ENCODE measurements around the gene GZF1.

GZF1 gene

GRCh38 chr20:23331450-23332350 lies 30.3 kb upstream of the GZF1 start:
- WGBS (ENCODE audit: extremely low coverage, insufficient coverage, low lambda C conversion rate) = no CpG with 5 or more reads among the region's 8 CpGs
- no peak for DNase-seq

DNA sequence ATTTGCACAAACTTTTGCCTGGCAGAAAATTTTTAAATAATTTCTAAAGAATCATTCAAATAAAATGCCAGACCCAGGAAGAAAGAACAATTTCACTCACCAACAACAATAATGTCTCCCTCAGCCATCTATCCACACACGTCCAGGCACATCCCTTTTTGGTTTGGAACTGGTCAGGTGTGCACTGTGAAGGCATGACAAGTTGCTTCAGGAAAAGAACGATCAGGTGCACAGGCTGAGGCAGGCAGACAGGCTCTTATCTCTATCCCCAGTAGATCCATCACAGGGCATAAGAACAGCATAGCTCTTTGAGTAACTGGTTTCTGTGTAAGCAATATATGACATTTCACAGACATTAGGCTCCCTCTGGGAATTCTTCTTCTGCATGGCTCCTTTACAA lies 29.5 kb upstream of the GZF1 start:
- WGBS (ENCODE audit: extremely low coverage, insufficient coverage, low lambda C conversion rate) = no CpG with 5 or more reads among the region's 2 CpGs
- Histone ChIP-seq H2BK15ac (replicated peaks; ENCODE audit: low read depth) (no peak overlapping the region), H3K4me1 (ENCODE audit: control insufficient read depth, low read depth, low read length) (no peaks in the 10 kb centered on the region), H2BK120ac (ENCODE audit: low read depth, low read length) (no peak overlapping the region), H3K23ac (ENCODE audit: low read length) (no peak overlapping the region), H3K4ac (ENCODE audit: low read depth, low read length) (no peak overlapping the region), H3K56ac (ENCODE audit: low read length) (no peak overlapping the region), H4K5ac (ENCODE audit: low read length) (no peak overlapping the region), H3K4me3 (ENCODE audit: low read length) (no peak overlapping the region), H4K8ac (ENCODE audit: low read depth, low read length) (no peak overlapping the region), H2BK5ac (ENCODE audit: low read length) (no peak overlapping the region), H3K27me3 (ENCODE audit: insufficient read depth, low read length, poor library complexity) (no peaks in the 10 kb centered on the region), H3K27ac (ENCODE audit: low read depth, low read length) (no peak overlapping the region), H2AK5ac (ENCODE audit: low read length) (no peak overlapping the region), H3K9ac (ENCODE audit: low read length) (no peak overlapping the region), H3K79me2 (ENCODE audit: control insufficient read depth, insufficient read depth, low read length) (no peaks in the 10 kb centered on the region), H3K79me1 (ENCODE audit: low read length) (no peaks in the 10 kb centered on the region), H3K4me2 (ENCODE audit: low read length) (no peak overlapping the region), H3K36me3 (ENCODE audit: control insufficient read depth, insufficient read depth, low read length) (no peaks in the 10 kb centered on the region), H3K18ac (ENCODE audit: low read length) (no peak overlapping the region)
- DNase-seq = no peak

More at GRCh38 chr20:23331450-23332350, 30.3 kb upstream of the GZF1 start:
- no peak overlapping the region for H3K9ac ChIP-seq (ENCODE audit: low read length)
- H4K8ac ChIP-seq (ENCODE audit: low read depth, low read length) = no peak overlapping the region
- H3K4me2 ChIP-seq (ENCODE audit: low read length) = no peak overlapping the region
- no peak overlapping the region for H3K4me3 ChIP-seq (ENCODE audit: low read length)
- no peaks in the 10 kb centered on the region for H3K79me2 ChIP-seq (ENCODE audit: control insufficient read depth, insufficient read depth, low read length)
- no peak overlapping the region for H3K56ac ChIP-seq (ENCODE audit: low read length)
- H2BK5ac ChIP-seq (ENCODE audit: low read length) = no peak overlapping the region
- H3K27ac ChIP-seq (ENCODE audit: low read depth, low read length) = no peak overlapping the region
- H2BK15ac ChIP-seq (replicated peaks; ENCODE audit: low read depth) = no peak overlapping the region
- H2AK5ac ChIP-seq (ENCODE audit: low read length) = no peak overlapping the region
- no peak overlapping the region for H3K18ac ChIP-seq (ENCODE audit: low read length)
- H3K4ac ChIP-seq (ENCODE audit: low read depth, low read length) = no peak overlapping the region
- H4K5ac ChIP-seq (ENCODE audit: low read length) = no peak overlapping the region
- no peaks in the 10 kb centered on the region for H3K27me3 ChIP-seq (ENCODE audit: insufficient read depth, low read length, poor library complexity)
- no peak overlapping the region for H2BK120ac ChIP-seq (ENCODE audit: low read depth, low read length)
- H3K36me3 ChIP-seq (ENCODE audit: control insufficient read depth, insufficient read depth, low read length) = no peaks in the 10 kb centered on the region
- no peaks in the 10 kb centered on the region for H3K4me1 ChIP-seq (ENCODE audit: control insufficient read depth, low read depth, low read length)
- H3K23ac ChIP-seq (ENCODE audit: low read length) = no peak overlapping the region
- no peaks in the 10 kb centered on the region for H3K79me1 ChIP-seq (ENCODE audit: low read length)

GRCh38 chr20:23334111-23334510 lies 27.9 kb upstream of the GZF1 start:
- Histone ChIP-seq H2BK120ac (ENCODE audit: low read depth, low read length) (no peak overlapping the region), H3K36me3 (ENCODE audit: control insufficient read depth, insufficient read depth, low read length) (no peaks in the 10 kb centered on the region), H3K18ac (ENCODE audit: low read length) (no peak overlapping the region), H3K23ac (ENCODE audit: low read length) (no peak overlapping the region), H2AK5ac (ENCODE audit: low read length) (no peak overlapping the region), H3K4me1 (ENCODE audit: control insufficient read depth, low read depth, low read length) (no peaks in the 10 kb centered on the region), H2BK15ac (replicated peaks; ENCODE audit: low read depth) (no peak overlapping the region), H2BK5ac (ENCODE audit: low read length) (no peak overlapping the region), H4K8ac (ENCODE audit: low read depth, low read length) (no peak overlapping the region), H3K4me3 (ENCODE audit: low read length) (no peak overlapping the region), H3K9ac (ENCODE audit: low read length) (no peak overlapping the region), H3K4me2 (ENCODE audit: low read length) (no peak overlapping the region), H4K5ac (ENCODE audit: low read length) (no peak overlapping the region), H3K79me1 (ENCODE audit: low read length) (no peaks in the 10 kb centered on the region), H3K56ac (ENCODE audit: low read length) (no peak overlapping the region), H3K4ac (ENCODE audit: low read depth, low read length) (no peak overlapping the region), H3K27me3 (ENCODE audit: insufficient read depth, low read length, poor library complexity) (no peaks in the 10 kb centered on the region), H3K27ac (ENCODE audit: low read depth, low read length) (no peak overlapping the region), H3K79me2 (ENCODE audit: control insufficient read depth, insufficient read depth, low read length) (no peaks in the 10 kb centered on the region)
- no peak for DNase-seq
- WGBS (ENCODE audit: extremely low coverage, insufficient coverage, low lambda C conversion rate) = no CpG with 5 or more reads among the region's 3 CpGs

- no peak overlapping the region for H2BK5ac ChIP-seq (ENCODE audit: low read length)
- no CpG with 5 or more reads among the region's 5 CpGs for WGBS (ENCODE audit: extremely low coverage, insufficient coverage, low lambda C conversion rate)
- H4K8ac ChIP-seq (ENCODE audit: low read depth, low read length) = no peak overlapping the region
- no peaks in the 10 kb centered on the region for H3K4me1 ChIP-seq (ENCODE audit: control insufficient read depth, low read depth, low read length)
- no peaks in the 10 kb centered on the region for H3K79me1 ChIP-seq (ENCODE audit: low read length)
- no peak overlapping the region for H3K4me3 ChIP-seq (ENCODE audit: low read length)
- no peak overlapping the region for H3K56ac ChIP-seq (ENCODE audit: low read length)
- no peak overlapping the region for H3K18ac ChIP-seq (ENCODE audit: low read length)
- H3K79me2 ChIP-seq (ENCODE audit: control insufficient read depth, insufficient read depth, low read length) = no peaks in the 10 kb centered on the region
- no peak overlapping the region for H2AK5ac ChIP-seq (ENCODE audit: low read length)
- H3K27me3 ChIP-seq (ENCODE audit: insufficient read depth, low read length, poor library complexity) = no peaks in the 10 kb centered on the region
- H3K36me3 ChIP-seq (ENCODE audit: control insufficient read depth, insufficient read depth, low read length) = no peaks in the 10 kb centered on the region
- H3K27ac ChIP-seq (ENCODE audit: low read depth, low read length) = no peak overlapping the region
- no peak overlapping the region for H4K5ac ChIP-seq (ENCODE audit: low read length)
- no peak overlapping the region for H3K4ac ChIP-seq (ENCODE audit: low read depth, low read length)
- H2BK15ac ChIP-seq (replicated peaks; ENCODE audit: low read depth) = no peak overlapping the region
- H2BK120ac ChIP-seq (ENCODE audit: low read depth, low read length) = no peak overlapping the region
- H3K9ac ChIP-seq (ENCODE audit: low read length) = no peak overlapping the region
- H3K4me2 ChIP-seq (ENCODE audit: low read length) = no peak overlapping the region
- H3K23ac ChIP-seq (ENCODE audit: low read length) = no peak overlapping the region
- DNase-seq = no peak
Measured at GRCh38 chr20:23335521-23335920, 26.5 kb upstream of the GZF1 start.

- Histone ChIP-seq H3K79me2 (ENCODE audit: control insufficient read depth, insufficient read depth, low read length) (no peaks in the 10 kb centered on the region), H2BK5ac (ENCODE audit: low read length) (no peak overlapping the region), H4K8ac (ENCODE audit: low read depth, low read length) (no peak overlapping the region), H3K4me2 (ENCODE audit: low read length) (no peak overlapping the region), H3K36me3 (ENCODE audit: control insufficient read depth, insufficient read depth, low read length) (no peaks in the 10 kb centered on the region), H3K79me1 (ENCODE audit: low read length) (no peaks in the 10 kb centered on the region), H3K27me3 (ENCODE audit: insufficient read depth, low read length, poor library complexity) (no peaks in the 10 kb centered on the region), H3K4me1 (ENCODE audit: control insufficient read depth, low read depth, low read length) (no peaks in the 10 kb centered on the region), H2BK120ac (ENCODE audit: low read depth, low read length) (no peak overlapping the region), H2AK5ac (ENCODE audit: low read length) (no peak overlapping the region), H3K4ac (ENCODE audit: low read depth, low read length) (no peak overlapping the region), H3K27ac (ENCODE audit: low read depth, low read length) (no peak overlapping the region), H3K9ac (ENCODE audit: low read length) (no peak overlapping the region), H3K18ac (ENCODE audit: low read length) (no peak overlapping the region), H3K4me3 (ENCODE audit: low read length) (no peak overlapping the region), H3K56ac (ENCODE audit: low read length) (no peak overlapping the region), H3K23ac (ENCODE audit: low read length) (no peak overlapping the region), H2BK15ac (replicated peaks; ENCODE audit: low read depth) (no peak overlapping the region), H4K5ac (ENCODE audit: low read length) (no peak overlapping the region)
- no CpG with 5 or more reads among the region's 5 CpGs for WGBS (ENCODE audit: extremely low coverage, insufficient coverage, low lambda C conversion rate)
- DNase-seq = no peak
Measured at GRCh38 chr20:23336476-23336875, 25.5 kb upstream of the GZF1 start.

- Histone ChIP-seq H3K4me2 (ENCODE audit: low read length) (no peak overlapping the region), H3K9ac (ENCODE audit: low read length) (no peak overlapping the region), H3K4me1 (ENCODE audit: control insufficient read depth, low read depth, low read length) (no peaks in the 10 kb centered on the region), H3K36me3 (ENCODE audit: control insufficient read depth, insufficient read depth, low read length) (no peaks in the 10 kb centered on the region), H3K4me3 (ENCODE audit: low read length) (no peak overlapping the region), H3K79me1 (ENCODE audit: low read length) (no peaks in the 10 kb centered on the region), H2BK15ac (replicated peaks; ENCODE audit: low read depth) (no peak overlapping the region), H3K79me2 (ENCODE audit: control insufficient read depth, insufficient read depth, low read length) (no peaks in the 10 kb centered on the region), H3K56ac (ENCODE audit: low read length) (no peak overlapping the region), H2AK5ac (ENCODE audit: low read length) (no peak overlapping the region), H2BK120ac (ENCODE audit: low read depth, low read length) (no peak overlapping the region), H2BK5ac (ENCODE audit: low read length) (no peak overlapping the region), H4K8ac (ENCODE audit: low read depth, low read length) (no peak overlapping the region), H3K4ac (ENCODE audit: low read depth, low read length) (no peak overlapping the region), H3K18ac (ENCODE audit: low read length) (no peak overlapping the region), H4K5ac (ENCODE audit: low read length) (no peak overlapping the region), H3K27me3 (ENCODE audit: insufficient read depth, low read length, poor library complexity) (no peaks in the 10 kb centered on the region), H3K23ac (ENCODE audit: low read length) (no peak overlapping the region), H3K27ac (ENCODE audit: low read depth, low read length) (no peak overlapping the region)
- no peak for DNase-seq
Measured at GRCh38 chr20:23337312-23337711, 24.7 kb upstream of the GZF1 start.

Measured in mesendoderm (in vitro differentiated cells).